Measurements from ENCODE around the gene ARRDC4.

The ARRDC4 gene

DNA sequence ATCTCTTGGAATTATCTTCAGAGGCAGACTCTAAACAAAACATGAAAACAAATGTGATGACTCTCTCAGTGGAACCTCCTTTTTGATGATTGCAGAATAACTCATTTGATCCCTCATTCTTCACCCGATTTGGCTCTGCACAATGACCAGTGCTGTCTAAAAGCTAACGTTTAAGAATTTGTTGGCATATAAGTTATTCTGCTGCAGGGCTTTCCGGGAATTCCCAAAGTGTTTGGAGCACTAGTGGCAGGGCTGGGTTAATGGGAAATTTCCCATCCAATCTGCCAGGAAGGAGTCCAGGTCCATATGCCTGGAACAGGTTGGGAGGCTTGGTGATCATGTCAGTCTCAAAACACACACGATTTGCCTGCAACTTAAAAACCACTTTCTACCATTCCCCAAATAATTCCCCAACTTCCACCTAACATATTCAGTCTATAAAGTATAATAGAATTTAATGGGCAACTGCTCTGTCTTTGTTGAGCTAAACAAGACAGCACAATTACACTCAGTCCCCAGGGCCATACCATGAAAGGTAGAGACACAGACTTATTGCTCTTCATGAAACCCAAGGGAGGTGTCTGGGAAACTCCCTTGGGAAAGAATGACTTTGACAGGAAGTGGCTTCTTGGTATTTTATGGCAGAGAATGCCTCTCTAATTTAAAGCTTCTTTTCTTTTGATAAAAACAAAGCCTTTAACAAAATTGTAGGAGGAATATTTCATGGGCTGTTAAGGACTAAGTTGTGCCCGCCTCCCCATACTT is 38.0 kb downstream of the ARRDC4 start:
- DNase-seq (ENCODE audit: low spot score), result no peak

DNA sequence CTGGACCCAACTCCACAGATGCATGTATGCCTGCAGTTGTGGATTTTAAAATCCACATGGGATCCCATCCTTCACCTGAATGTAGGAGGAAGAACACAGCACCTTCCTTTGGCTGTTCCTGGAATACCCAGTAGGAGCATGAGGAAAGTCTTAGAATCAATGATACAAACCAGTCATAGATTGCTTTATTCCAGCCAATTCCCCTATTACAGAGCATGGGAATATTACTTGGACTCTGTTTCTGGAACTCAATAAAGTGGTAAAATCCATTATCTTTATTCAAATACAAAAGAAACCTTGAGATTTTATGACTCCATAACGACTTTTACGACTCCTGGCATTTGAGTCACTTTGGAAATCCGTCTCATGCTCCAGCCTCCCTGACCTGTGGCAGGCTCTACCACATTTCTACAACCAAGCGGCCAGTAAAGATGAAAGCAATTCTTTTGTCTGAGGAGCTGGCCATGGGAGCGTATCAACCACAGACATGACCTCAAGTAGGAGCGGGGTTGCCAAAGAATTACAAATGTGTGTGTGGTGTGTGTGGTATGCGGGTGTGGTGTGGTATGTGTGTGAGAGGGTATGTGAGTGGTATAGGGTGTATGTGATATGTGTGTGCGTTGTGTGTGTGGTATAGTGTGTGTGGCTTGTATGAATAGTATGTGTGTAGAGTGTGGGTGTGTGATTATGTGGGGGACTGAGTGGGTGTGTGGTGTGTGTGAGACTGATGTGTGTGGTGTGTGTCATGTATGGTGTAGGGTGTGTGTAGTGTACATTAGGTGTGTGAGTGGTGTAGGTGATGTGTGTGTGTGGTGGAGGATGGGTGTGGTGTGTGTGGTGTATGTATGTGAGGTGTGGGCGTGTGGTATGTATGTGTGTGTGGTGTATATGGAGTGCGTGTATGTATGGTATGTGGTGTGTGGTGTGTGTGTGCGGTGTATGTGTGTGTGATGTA is 40.0 kb downstream of the ARRDC4 start:
- peak; percentile 87 for DNase-seq (ENCODE audit: low spot score)

DNA sequence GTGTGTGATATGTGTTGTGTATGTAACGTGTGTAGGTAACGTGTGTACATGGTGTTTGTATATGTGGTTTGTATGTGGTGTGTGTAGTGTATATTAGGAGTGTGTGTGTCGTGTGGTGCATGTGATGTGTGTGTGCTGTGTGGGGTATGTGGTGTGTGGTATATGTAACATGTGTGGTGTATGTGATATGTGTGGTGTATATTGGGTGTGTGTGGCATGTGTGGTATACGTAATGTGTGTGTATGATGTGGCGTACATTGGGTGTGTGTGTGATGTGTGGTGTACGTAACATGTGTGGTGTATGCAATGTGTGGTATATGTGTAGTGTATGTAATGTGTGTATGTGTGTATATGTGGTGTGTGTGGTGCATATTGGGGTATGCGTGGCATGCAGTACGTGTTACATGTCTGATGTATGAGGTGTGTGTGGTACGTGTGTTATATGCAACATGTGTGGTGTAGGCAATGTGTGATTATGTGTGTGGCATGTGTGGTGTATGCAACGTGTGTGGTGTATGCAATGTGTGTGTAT is 41.2 kb downstream of the ARRDC4 start:
- no peak for DNase-seq (ENCODE audit: low spot score)

DNA sequence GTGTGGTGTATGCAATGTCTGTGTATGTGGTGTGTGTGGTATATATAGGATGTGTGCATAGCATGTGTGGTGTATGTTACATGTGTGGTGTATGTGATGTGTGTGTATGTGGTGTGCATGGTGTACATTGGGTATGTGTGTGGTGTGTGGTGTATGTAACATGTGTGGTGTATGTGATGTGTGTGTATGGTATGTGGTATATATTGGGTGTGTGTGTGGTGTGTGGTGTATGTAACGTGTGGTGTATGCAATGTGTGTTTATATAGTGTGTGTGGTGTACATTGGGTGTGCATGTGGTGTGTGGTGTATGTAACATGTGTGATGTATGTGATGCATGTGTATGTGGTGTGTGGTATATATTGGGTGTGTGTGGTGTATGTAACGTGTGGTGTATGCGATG is 41.9 kb downstream of the ARRDC4 start:
- DNase-seq (ENCODE audit: low spot score), result no peak

DNA sequence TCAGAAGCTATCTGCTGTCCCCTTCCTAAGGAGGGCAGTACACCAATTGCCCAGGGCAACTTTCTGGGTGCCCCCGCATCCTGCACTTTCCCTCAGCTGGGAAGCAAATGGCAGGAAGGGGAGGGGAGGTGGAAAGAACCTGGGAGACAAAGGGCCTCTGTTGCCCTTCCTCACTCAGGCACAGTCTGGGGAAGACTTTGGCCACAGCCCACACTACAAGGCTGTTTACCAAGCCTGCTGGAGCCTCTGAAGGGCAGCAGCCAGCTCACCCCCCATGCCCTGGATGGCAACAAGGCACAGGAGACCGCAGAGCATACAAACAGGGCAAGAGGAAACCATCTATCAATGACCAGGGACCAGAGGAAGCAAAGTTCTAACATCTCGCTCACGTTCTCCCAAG is 42.4 kb downstream of the ARRDC4 start:
- DNase-seq (ENCODE audit: low spot score), result no peak

DNA sequence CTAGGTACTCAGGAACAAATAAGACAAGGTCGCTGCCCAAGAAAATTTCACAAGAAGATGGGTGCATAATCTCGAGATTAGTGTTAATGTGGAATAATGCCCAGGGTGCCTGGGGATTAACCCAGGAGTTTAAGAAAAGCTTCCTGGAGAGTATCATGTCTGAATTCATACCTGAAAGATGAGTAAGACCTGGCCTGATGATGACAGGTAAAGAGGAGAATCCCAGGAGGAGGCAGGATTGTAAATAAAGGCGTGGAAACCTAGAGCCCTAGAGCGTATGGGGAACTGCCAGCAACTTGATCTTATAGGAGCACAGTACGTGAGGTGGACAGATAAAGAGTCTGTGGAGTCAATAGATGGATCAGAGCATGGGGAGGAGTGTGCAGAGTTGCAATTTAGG is 43.0 kb downstream of the ARRDC4 start:
- peak; percentile 82 for DNase-seq (ENCODE audit: low spot score)

DNA sequence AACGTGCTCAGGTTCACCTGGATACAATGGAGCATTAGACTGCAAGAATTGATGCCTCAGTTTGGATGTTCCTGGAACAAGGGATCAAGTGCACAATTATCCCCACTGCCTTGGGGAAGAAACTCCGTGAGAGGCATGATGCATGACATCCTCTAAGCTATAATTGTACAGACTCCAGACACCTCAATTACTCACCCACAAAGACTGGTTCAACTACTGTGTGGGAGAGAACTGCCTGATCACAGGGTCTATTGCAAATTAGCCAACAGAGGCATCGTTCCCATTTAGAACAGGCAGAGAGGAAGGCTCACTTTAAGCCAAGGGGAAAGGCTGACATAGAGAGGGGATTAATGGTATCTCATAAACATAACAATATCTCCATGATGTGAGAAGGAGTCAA is 43.5 kb downstream of the ARRDC4 start:
- DNase-seq (ENCODE audit: low spot score), result no peak

DNA sequence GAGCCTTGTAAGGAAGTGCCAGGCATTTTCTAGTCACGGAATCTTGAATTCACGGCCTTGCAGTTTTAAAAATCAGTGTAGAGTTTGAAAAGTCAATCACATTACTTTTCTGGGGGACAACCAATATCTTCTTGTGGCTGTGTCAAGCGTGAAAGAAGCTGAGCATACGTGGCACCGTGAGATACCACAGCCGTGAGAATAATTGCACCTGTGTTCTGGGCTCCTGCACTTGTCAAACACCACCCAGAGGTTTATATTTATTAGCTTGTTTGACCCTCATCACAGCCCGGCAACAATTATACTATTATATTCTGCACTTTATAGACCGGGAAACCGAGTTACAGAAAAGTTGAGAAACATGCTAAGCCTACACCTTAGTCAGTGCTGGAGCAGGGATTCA is 45.2 kb downstream of the ARRDC4 start:
- no peak for DNase-seq (ENCODE audit: low spot score)

DNA sequence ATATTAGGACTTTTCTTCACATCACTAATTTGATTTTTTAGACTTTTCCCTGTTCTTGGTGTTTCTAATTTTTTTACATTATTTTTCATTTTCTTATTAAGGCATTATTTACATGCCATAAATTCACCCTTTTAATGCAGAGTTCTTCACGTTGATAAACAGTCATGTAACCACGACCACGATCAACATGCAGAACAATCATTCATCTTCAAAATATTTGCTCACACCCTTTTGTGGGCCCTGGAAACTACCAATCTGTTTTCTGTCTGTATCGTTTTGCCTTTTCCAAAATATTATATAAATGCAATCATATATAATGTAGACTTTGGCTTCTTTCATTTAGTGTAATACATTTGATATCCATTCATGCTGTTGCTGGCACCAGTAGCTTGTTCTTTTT is 48.7 kb downstream of the ARRDC4 start:
- no peak for DNase-seq (ENCODE audit: low spot score)

DNA sequence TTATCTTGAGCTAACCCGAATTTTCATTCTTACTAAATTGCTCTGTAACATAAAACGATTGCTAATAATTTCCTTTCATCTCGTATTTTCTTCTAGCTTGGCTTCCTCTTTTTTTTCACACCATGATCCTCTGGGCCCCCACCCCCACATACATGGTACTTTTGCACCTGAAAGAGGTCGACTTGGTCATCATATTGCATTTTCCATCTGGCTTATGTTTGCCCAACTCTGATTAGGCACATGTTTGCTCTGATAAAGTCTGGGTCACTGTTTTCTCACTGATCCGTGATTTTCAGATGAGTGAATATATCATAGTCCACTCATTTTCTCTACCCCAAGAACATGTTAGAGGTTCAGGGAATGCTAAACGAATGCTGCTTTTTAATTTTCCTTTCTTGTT is 49.5 kb downstream of the ARRDC4 start:
- no peak for DNase-seq (ENCODE audit: low spot score)

DNA sequence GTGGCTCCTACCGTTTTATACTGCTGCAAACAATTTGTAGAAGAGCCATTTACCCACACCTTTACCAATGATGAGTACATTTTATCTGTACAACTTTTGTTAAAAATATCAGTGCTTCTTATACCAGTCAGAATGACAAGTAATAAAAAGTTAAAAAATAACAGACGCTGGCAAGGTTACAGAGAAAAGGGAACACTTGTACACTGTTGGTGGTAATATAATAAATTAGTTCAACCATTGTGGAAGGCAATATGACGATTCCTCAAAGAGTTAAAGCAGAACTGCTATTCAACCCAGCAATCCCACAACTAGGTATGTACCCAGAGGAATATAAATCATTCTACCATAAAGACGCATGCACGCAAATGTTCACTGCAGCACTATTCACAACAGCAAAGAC is 51.9 kb downstream of the ARRDC4 start:
- no peak for DNase-seq (ENCODE audit: low spot score)

DNA sequence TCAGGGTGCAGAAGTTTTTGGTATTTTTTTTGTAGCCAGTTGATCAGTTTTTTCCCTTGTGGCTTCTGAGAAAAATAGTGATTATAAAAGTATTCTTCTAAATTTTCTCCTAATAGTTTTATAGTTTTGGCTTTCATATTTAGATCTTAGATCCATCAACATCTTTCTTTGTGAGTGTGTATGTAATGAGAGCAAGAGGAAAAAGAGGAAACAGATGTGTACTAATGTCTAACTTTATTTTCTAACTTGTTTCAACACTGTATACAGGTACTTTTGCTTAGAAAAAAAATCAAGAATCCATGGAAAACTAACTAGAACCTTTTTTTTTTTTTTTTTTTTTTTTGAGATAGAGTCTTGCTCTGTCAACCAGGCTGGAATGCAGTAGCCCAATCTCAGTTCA is 53.1 kb downstream of the ARRDC4 start:
- DNase-seq (ENCODE audit: low spot score), result no peak

DNA sequence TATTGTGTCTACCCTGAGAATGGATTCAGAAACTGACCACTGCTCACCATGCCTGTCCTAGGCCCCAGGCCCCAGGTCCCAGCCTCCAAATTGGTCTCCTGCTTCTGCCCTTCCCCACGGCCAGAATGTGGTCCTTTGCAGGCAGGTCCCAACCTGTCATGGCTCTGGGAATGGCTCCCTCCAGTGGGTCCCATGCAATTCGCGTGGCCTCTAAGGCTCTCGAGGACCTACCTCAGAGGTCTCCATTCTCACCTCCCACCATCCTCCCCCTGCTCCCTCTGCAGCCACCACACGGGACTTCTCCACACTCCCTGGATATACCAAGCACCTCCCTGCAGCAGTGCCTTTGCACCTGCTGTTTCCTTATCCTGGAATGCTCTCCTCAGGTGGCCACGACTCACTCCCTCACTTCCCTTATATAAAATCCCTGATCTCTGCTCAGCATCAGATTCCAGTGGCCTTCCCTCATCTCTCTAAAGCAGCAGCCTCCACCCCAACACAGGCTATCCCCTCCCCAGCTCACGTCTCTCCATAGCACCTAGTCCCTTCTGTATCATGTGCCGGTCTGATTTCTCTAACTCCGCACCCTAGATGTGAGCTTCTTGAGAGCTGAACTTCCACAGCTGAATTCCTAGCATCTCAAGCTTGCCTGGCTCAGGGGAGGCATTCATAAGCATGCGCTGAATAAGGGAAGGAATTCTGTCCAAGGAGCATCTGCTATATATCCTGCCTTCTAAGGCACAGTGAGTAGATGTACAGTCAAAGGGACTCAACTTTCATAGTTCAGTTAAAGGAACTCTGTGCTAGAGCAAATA is 56.9 kb downstream of the ARRDC4 start:
- no peak for DNase-seq (ENCODE audit: low spot score)

DNA sequence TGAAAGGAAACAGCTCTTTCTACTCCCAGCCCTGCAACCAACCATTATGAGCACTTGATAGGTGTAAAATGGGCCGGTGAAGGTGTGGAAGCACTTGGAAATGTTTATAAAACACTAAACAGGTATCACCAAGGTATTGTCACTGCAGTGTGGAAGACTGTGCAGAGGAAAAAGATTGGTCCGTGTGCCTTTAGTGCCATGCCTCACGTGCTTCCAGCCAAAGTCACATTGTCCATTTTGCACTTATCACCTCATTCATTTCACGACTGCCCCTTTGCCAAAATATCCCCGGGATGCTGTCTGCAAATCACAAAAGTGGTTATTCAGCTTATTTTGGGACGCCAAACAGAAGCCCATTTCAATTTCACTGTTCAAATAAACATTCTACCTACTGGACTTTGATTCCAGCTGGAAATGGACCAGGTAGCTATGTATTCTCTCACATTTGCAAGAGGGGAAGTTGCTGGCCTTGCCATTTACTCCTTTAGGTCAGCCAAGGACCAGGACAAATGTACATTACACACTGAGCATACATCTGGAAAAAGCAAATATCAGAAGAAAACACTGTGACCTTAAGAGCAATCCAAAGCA is 58.4 kb downstream of the ARRDC4 start:
- DNase-seq (ENCODE audit: low spot score), result no peak
